HG03432 (cell line): Measurements from ENCODE around the gene PXDN.
"Not testable (repeated sequence)": the region's sequence is repeated elsewhere in the genome, so short reads cannot be mapped to it uniquely, and the experiment has no call there.

ENCODE experiments used
- ATAC-seq: cut with Tn5 transposase; IDR thresholded peaks from one replicate; pipeline ENCODE4 v1.9.1; 2021; ENCODE audit warnings: mild to moderate bottlenecking, moderate library complexity; ENCODE audit not compliant: unreplicated experiment

The PXDN gene

DNA sequence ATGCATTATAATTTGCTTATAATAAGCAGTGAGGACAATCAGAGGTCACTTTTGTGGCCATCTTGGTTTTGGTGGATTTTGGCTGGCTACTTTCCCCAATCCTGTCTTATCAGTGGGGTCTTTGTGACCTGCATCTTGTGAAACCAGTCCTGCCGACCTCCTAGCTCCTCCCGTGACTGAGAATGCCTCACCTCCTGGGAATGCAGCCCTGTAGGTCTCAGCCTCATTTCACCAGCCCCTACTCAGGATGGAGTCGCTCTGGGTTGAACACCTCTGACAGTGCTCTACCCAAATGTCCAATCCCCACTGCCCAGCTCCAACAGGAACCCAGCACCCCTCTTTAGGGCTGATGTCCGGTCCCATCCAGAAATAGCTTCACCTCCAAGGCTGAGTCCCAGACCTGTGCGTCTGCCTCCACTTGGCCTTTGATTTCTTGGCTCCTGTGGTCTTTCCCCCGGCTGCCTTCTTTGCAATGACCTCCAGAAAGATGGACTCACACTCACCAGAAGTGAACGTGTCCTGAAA, 31.3 kb upstream of the PXDN start:
- no peak for ATAC-seq

DNA sequence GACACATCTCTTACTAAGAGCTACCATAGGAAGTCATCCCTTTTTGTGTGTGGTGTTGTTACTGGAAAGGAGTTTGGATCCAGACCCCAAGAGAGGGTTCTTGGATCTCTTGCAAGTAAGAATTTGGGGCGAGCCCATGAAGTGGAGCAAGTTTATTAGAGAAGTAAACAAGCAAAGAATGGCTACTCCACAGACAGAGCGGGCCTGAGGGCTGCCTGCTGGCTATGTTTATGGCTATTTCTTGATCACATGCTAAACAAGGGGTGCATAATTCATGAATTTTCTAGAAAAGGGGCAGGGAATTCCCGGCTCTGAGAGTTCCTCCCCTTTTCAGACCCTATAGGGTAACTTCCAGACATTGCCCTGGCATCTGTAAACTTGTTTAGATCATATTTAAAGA, 30.6 kb upstream of the PXDN start:
- no peak for ATAC-seq

DNA sequence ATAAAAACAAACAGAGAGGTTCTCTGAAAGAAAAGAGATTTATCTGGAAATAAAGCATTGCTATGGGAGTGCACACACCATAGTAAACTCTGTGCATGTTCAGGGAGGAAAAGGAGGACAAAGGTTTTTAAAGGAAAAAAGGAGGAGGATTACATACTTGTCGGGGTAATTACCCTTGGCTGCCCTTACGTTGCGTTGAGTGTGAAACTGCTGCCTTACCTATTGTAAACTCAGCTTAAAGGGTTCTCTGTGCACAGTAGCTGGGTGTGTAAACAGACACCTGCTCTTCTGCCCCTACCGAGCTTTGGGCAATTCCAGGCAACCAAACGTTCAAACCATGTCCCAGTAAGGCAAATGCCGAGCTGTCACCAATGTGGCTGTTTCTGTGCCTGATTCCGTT, 29.6 kb upstream of the PXDN start:
- no peak for ATAC-seq

DNA sequence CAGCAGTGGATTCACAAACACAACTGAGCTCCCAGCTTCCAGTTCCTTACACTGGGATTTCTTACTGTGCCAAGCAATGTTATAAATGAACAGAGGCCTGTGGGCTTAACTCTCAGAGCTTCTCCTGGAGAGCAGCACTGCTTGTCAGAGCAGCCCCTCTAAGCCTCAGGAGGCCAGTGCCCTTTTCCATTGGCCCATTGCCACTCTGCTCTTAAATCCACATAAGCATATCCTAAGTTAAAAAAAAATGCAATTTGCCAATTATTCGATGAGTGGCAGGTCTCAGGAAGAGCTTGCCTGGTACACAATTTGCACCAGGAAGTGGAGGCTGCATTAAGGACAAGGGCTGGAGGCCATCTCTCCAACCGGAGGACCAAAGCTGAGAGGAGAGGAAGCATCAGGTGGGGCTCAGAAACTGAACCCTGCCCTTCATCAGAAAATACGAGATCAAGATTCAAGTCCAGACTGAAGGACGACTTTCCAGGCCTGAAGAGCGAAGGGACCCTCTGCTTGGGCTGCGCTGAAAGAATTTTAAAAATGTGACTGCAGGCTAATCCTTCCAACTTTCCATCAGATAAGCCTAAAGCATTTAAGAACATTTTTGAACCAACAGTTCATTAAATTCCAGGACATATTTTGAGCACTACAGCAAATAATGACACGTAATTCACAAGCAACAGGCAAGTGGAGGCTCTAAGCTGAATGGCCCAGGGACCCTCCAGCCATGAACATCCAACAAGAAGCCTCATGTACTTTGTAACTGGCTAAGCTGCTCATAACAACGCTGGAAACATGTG, 28.4 kb upstream of the PXDN start:
- no peak for ATAC-seq

DNA sequence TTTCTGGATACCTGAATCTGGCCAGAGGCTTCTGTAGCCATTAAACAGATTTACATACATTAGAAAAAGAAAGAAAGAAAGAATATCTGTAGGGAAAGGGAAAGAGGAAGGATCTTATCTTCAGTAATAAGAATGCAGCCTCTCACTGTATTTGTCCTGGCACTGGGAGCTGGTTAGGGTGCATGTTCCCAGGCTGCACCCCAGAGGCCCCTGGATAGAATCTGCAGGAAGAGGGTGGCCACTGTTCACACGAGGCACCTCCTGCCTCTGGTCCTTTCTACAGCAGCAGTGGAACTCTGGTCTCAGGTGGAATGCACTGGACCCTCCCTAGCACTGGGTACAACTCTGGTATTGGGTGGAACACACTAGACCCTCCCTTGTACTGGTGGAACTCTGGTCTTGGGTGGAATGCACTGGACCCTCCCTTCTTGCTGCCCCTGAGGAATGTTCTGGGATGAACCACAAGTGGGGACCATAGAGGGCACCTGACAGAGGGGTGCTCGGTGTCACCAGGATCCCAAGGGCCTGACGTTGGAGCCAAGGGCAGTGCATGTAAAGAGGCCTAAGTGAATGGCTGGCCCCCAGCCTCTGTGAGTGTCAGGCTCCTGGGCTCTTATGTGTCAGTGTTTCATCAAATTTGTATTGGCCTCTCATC, 27.4 kb upstream of the PXDN start:
- ATAC-seq: no peak

DNA sequence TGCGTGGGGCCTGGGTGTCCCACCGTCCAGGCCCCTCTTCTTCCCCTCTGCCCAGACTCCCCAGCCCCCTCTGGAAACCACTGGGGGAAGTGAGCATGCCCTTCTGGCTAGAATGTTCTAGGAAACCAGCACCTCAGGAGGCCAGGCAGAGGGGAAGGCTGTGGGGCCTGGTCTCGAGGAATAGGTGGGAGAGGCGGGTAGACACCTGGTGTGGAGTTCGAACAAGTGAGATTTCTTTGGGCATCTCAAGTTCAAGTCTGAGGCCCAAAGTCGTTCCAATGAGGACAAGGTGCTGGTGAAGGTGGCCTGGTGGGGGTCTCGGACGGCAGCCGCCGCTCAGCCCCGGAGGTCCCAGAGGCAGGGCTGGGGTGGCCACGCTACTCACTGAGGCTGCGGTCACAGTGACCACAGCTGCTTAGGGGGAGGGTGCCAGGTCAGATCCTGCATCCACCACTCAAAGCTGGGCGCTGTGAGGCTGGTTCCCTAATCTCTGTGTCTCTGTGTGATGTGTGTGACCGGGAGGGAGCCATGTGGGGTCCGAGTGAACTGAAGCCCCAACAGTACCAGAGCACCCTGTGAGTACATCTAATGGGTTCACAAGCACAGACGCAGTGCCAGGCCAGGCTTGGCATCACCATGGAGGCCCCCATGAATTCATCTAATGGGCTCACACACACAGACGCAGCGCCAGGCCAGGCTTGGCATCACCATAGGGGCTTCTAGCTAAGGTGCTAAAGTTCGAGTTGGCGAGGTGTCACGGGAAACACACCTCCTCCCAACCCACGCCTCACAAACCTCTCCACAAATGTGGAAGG, 26.5 kb upstream of the PXDN start:
- no peak for ATAC-seq

DNA sequence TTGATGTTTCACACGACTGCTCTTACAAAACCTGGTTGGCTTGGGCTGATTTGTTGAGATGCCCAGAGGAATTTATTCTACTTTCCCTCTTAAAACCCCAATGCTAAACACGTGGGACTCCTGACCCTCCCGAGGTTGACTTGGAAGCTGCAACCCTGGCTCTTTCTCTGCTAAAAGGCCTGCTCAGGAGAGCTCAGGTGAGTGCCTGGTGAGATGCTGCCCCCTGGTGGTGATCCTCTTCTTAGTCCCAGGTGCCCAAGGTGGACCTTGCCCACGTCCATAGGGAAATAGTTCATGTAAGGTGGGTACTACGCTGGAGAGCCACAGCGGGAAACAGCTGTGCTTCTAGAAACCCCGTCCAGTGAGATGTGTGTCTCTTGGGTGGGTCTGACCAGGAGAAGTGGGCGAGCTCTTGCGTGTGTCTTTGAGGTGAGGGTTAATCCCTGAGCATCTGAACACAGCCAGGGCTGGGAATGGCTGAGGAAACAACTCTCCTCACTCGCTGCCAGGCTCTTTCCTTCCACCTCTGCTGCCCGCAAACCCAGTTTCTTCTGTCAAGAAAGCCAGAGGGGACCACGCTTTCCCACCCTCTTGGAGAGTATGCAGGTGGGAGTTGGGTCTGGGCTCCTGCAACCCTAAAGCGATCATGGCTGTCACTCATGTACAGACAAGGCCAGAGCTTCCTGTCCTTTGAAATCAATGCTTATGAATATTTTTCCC, 25.5 kb upstream of the PXDN start:
- ATAC-seq: peak; percentile 59

DNA sequence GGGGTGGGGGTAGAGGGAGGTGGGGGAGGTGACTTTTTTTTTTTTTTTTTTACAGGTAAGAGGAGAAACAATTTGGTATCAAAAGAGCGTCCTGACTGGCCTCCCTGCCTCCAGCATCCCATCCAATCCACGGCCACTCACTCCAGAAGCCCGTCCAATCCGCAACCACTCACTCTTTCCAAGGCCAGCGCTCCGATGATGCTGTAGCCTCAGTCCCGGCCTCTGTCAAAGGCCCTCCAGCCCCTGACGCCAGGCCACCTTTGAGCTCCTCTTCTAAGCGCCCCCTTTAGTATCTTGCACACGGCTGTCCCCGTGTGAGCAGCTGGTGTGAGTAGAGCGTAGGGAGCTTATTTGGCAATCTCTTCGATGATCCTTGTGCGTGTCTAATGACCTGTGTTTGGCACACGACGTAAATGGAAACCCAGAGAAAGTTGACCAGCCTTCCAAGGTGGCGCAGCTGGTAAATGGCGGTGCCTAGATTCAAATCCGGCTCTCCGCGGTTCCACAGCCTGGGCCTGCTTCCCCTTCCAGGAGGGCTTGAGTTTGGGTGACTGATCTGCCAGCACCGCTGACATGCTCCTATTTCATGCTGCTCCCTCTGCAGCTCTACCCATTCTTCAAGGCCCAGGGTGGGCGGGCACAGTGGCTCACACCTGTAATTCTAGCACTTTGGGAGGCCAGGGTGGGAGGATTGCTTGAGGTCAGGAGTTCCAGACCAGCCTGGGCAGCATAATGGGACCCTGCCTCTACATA, 23.8 kb upstream of the PXDN start:
- no peak for ATAC-seq

DNA sequence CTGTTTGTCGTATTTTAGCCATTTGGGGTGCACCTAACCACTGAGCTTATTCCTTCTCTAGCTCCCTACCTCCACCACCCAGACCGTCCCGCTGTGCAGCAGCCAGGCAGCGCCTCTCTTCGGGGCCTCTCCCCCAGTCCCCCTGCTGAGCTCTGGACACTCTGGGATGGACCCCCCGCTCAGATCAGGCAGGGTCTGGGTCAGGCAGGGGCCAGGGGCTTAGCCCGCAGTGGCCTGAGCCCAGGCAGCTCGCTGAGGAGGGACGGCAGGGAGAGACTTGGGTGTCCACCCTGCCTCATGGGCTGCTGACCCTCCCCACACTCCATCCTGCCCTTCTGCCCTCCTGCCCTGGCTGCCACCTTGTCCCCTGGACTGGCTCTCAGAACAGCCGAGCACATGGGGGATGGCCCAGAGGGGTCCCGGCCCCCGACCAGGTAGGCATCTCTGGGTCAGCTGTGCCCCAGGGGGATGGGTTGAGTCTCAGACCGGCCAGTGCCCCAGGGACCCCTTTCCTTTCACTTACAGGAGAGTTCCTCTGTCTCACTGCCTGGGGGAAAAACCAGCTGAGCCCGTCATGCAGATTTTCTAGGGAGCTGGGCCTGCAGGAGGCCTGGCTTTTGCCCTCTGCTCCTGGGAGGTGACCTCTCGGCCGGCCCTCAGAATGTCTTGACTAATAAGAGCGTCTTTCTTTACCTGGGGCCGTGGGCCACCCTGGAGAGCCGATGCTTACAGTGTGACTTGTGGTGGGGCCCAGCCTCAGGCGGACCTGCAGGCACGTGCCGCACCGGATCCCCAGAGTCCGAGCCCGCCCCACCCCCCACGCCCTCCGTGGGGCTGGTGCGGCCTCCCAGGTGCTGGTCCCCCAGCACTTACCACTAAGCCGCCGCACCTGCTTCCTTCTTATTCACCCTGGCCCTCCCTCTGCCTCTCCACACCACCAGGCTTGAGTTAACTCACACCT, 22.8 kb upstream of the PXDN start:
- ATAC-seq: no peak

DNA sequence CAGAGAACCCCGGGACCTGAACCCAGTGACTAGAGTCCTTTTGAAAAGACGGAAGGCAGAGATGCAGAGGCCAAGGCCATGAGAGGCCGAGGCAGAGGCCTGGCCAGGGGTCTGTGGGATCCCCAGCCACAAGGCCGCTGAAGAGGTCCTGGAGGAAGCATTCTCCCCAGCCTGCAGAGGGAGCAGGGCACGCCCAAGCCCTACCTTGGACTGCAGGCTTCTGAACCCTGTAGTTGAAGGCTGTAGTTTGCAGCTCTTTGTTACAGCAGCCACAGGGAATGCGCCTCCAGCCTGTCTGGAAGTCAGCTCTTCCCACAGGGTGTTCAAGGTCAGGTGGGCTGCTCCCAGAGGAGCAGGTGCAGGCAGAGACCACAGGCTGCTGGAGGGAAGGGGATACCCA, 22.1 kb upstream of the PXDN start:
- ATAC-seq: no peak

DNA sequence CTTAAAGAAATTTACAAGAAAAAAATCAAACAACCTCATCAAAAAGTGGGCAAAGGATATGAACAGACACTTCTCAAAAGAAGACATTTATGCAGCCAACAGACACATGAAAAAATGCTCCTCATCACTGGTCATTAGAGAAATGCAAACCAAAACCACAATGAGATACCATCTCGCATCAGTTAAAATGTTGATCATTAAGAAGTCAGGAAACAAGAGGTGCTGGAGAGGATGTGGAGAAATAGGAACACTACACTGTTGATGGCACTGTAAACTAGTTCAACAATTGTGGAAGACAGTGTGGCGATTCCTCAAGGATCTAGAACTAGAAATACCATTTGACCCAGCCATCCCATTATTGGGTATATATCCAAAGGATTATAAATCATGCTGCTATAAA, 20.9 kb upstream of the PXDN start:
- not testable (repeated sequence) for ATAC-seq

DNA sequence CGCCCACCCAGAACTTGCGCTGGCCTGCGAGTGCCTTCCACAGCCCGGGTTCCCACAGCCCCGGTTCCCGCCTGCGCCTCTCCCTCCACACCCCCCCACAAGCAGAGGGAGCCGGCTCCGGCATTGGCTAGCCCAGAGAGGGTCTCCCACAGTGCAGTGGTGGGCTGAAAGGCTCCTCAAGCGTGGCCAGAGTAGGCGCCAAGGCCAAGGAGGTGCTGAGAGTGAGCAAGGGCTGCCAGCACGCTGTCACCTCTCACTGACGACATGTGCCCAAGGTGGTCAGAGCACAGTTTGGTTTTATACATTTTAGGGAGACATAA, 15.3 kb upstream of the PXDN start:
- no peak for ATAC-seq

DNA sequence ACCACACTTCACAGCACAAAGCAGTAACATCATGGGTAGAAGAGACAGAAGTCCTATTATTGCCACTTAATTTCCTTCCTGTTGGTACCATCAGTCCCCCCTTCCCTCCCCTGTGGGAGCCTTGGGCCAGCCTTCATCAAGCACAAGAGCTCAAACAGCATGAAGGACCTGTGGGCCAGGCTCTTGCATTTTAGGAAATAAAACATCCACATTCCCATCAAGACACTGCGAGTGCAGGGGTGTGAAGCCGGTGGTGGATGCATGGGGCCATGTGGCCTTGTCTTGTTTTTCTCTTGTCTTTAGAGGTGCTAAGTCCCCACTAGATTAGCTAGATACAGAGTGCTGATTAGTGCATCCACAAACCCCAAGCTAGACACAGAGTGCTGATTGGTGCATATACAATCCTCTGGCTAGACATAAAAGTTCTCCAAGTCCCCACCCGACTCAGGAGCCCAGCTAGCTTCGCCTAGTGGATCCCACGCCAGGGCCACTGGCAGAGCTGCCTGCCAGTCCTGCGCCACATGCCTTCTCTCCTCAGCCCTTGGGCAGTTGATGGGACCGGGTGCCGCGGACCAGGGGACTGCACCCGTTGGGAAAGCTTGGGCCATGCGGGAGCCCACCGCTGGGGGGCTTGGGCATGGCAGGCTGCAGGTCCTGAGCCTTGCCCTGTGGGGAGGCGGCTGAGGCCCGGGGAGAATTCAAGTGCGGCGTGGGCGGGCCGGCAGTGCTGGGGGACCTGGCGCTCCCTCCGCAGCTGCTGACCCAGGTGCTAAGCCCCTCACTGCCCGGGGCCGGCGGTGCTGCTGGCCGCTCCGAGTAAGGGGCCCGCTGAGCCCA, 14.7 kb upstream of the PXDN start:
- ATAC-seq: no peak

DNA sequence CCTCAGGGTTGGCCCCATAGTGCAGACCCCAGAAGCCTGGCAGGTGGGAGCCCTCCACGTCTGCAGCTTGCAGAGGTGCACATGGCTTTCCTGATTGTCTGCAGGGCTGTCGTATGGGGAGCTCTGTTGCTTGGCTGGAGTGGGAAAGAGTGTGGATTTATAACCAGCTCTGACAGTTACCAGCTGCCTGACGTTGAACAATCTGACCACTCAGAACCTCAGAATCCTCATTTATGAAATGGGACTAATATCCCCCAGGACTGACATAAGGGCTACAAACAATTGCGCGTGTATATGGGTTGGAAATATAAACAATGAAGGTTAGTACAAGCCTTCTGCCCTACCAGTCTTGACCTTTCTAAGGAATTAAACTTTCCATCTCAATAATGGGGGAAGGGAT, 13.9 kb upstream of the PXDN start:
- ATAC-seq: no peak

DNA sequence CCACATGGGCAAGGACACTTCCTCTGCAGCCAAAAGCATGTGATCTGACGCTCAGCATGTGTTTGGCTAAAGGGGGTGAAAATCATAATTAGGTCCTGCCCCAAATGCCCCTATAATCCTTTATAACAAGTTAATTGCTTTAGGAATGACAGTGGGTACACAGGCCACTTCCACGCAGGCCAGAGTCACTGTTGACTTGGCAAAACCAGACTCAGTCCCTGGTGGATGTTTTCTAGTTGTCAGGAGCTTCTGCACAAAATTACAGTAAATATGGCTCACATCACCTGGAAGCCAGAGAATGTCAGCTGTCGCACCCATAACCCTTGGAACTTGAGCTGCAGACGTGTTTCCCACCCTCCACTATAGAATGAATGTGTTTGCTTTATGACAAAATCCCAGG, 13.3 kb upstream of the PXDN start:
- no peak for ATAC-seq

DNA sequence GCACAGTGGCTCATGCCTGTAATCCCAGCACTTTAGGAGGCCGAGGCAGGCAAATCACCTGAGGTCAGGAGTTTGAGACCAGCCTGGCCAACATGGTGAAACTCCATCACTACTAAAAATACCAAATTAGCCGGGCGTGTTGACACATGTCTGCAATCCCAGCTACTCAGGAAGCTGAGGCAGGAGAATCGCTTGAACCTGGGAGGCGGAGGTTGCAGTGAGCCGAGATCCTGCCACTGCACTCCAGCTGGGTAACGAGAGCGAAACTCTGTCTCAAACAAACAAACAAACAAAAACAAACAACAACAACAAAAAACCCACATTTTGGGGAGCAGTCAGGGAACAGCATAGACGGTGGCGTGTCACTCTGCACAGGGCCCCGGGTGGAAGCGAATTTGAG, 12.8 kb upstream of the PXDN start:
- not testable (repeated sequence) for ATAC-seq

DNA sequence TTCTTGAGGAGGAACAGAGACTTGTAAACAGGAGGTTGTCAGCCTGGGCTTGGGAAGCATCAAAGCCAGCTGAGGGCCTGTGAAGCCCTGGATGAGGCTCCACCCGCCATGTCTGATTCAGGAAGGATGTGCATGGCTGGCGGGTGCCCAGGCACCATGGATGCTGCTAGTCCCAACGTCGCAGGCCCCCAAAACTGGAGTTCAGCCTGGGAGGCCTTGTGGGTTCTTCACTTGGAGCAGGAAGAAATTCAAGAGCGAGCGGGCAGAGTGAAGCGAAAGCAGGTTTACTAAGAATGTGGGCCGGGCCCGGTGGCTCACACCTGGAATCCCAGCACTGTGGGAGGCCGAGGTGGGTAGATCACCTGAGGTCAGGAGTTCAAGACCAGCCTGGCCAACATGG, 12.1 kb upstream of the PXDN start:
- ATAC-seq: no peak

DNA sequence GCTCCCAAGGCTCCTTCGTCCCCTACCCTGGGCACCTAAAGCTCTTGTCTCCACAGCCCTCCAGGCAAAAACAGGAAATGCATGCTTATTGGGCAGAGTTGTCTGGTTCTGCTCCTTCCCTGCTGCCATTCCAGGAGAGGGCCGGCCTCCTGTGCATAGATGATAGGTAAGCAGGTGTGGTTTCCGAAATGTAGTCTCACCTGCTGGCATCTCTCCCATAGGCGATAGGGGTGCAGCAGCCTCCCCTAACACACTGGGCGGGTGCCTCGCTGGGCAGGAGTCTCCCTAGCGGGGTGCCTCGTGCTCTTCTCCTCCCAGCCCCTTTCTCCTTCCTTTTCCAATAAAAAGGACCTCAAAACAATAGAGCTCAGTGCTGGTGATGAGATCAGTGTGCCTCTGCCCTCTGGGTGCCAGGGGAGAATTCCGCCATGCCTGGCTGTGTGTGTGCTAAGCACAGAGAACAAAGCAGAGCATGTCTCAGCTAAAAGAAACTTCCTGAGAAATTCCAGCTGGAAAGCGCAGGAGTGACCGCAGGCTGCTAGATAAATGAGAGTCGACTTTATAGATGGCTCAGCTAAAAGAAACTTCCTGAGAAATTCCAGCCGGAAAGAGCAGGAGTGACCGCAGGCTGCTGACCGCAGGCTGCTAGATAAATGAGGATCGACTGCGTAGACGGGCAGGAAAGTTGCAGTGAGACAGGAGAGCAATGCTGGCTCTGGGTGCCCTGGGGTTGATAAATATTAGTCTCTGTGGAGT, 11.3 kb upstream of the PXDN start:
- no peak for ATAC-seq
